ENCODE measurements around the gene ZEB2. TPM values are rescaled to one million over a fixed set of nuclear protein-coding genes. Genes with fewer than 3 reads are reported as not detected.

Gene ZEB2
- total RNA-seq, 1 donor, result 104 TPM

DNA sequence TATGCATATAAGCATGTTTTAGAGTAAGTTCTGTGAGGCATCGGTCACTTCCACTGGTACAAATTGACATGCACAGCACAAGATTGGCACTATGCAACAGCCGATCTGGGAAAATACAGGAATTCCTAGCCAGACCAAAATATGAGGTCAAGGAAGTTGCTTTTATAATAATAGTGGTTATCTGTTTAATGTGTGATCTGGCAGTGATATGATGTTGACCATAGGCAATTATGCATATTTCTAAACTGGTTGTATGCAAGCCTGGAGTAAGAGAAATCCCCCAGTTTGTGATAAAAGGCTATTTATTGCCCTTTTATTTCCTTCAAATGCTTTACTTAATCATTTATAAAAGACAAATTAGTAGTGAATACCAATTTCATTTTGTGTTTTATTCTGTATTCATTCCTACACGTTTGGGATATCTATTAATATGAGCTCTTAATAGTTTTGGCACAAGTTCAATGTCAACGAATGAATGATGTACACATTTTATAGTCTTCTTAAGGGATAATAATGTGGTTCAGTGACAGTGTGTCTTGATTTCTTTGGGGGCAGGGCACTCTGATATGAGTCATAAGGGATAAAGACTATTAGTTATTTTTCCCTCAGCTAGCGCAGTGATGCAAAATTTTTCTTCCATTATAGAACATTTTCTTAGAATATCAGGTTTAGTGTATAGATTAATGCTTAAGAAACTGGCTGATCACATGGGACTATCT, 34.7 kb upstream of the ZEB2 start:
- no peak for DNase-seq (ENCODE audit: low read depth)
- TF ChIP-seq CTCF (IDR thresholded peaks at IDR 0.05; ENCODE audit: insufficient read depth, low read length), result no peak
- no peak overlapping the region for H3K4me3 ChIP-seq (ENCODE audit: low read depth, low read length)

DNA sequence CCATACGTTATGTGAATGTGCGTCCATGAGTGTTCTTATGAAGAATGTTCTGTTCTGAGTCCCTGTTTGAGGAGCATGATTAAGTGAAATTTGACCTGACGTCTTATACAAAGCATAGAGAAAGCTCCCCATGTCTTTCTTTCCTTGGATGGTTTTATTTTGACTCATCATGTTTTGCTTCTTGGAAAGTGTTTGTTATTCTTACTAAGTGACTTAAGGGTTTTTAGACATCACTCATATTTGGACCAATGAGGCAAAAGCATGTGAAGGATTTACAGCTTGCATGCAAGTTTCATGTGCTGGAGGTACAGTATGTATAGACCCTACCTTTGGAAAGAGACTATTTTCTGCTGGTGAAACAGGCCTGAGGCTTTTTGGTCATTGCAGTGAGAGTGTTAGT, 33.5 kb upstream of the ZEB2 start:
- no peak for TF ChIP-seq CTCF (IDR thresholded peaks at IDR 0.05; ENCODE audit: insufficient read depth, low read length)
- no peak overlapping the region for H3K4me3 ChIP-seq (ENCODE audit: low read depth, low read length)
- peak; percentile 82 for DNase-seq (ENCODE audit: low read depth)

- no peak for TF ChIP-seq CTCF (IDR thresholded peaks at IDR 0.05; ENCODE audit: insufficient read depth, low read length)
- H3K4me3 ChIP-seq (ENCODE audit: low read depth, low read length), result no peak overlapping the region
- DNase-seq (ENCODE audit: low read depth), result no peak
Observed at GRCh38 chr2:144552821-144553220, 32.9 kb upstream of the ZEB2 start.

- no peak overlapping the region for H3K4me3 ChIP-seq (ENCODE audit: low read depth, low read length)
- no peak for TF ChIP-seq CTCF (IDR thresholded peaks at IDR 0.05; ENCODE audit: insufficient read depth, low read length)
- no peak for DNase-seq (ENCODE audit: low read depth)
Observed at GRCh38 chr2:144550911-144551310, 31.0 kb upstream of the ZEB2 start.

- no peak for DNase-seq (ENCODE audit: low read depth)
- H3K4me3 ChIP-seq (ENCODE audit: low read depth, low read length), result no peak overlapping the region
- TF ChIP-seq CTCF (IDR thresholded peaks at IDR 0.05; ENCODE audit: insufficient read depth, low read length), result no peak
Observed at GRCh38 chr2:144550084-144550483, 30.2 kb upstream of the ZEB2 start.

DNA sequence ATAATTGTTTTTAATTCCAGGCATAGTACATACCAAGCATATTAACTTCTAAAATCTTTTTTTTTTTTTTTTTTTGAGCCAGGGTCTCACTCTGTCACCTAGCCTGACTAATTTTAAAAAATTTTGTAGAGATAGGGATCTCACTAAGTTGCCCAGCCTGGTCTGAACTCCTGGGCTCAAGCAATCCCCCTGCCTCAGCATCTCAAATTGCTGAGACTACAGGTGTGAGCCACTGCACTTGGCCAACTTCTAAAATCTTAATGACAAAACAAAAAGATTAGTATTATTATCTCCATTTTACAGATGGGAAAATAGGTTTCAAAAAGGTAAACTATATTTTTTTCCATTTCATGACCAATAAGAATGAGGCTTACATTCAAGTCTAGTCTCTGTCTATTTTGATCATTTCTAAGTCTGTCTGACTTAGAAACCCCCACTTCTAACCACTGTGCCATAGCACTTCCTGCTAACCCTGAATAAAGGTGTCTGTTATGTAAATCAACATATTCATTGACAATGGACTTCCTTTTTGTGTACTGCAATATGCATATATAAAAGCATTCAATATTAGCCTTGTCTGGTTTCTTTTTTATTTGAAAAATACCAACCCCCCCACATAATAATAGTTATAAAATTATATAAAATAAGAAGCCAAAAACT, 28.7 kb upstream of the ZEB2 start:
- H3K4me3 ChIP-seq (ENCODE audit: low read depth, low read length), result no peak overlapping the region
- no peak for DNase-seq (ENCODE audit: low read depth)
- TF ChIP-seq CTCF (IDR thresholded peaks at IDR 0.05; ENCODE audit: insufficient read depth, low read length), result no peak

Measured in fibroblast of the aortic adventitia (primary cell).